Measurements from ENCODE around the gene SMNDC1.

SMNDC1 gene

DNA sequence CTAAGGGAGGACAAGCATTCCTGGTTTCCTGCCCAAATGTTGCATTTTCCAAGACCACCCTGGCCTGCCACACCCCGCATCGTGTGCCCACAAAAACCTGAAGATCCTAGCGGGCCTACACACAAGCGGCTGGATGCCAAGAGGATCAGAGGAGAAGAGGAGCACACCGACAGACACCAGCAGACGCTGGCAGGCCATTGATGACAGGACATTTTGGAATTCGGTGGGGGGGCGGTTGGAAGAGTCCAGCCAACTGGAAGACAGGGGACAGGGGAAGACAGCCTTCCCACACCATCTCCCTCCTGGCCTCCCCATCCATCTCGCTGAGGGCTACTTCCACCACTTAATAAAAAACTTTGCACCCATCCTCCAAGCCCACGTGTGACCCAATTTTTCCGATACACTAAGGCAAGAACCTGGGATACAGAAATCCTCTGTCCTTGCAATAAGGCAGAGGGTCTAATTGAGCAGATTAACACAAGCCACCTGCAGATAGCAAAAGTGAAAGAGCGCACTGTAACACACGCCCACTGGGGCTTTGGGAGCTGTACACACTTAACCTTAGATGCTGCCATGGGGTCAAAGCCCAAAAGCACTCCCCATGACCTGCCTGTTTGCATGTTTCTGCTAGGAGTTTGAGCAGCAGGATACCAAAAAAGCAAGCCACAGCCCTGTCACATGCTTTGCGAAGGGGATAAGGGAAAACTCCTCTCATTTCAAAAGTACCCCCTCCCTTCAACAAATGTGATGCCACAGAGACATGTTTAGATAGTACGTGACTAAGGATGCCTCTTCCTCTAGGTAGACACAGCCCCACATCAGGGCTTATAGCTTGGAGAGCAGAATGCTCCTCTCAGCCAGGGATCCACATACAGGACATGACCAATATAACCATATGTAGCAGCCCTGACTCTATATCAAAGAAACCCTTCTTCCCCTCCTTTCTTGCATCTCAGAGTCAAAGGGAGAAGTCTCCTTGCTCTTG, 13.4 kb upstream of the SMNDC1 start:
- TF ChIP-seq, protein P1, sequence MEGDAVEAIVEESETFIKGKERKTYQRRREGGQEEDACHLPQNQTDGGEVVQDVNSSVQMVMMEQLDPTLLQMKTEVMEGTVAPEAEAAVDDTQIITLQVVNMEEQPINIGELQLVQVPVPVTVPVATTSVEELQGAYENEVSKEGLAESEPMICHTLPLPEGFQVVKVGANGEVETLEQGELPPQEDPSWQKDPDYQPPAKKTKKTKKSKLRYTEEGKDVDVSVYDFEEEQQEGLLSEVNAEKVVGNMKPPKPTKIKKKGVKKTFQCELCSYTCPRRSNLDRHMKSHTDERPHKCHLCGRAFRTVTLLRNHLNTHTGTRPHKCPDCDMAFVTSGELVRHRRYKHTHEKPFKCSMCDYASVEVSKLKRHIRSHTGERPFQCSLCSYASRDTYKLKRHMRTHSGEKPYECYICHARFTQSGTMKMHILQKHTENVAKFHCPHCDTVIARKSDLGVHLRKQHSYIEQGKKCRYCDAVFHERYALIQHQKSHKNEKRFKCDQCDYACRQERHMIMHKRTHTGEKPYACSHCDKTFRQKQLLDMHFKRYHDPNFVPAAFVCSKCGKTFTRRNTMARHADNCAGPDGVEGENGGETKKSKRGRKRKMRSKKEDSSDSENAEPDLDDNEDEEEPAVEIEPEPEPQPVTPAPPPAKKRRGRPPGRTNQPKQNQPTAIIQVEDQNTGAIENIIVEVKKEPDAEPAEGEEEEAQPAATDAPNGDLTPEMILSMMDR (conservative IDR thresholded peaks at IDR 0.05; ENCODE audit: low read length) = no peak
- no peak for TF ChIP-seq EZH2phosphoT487 (IDR thresholded peaks at IDR 0.05; ENCODE audit: borderline replicate concordance)
- H2AFZ ChIP-seq (ENCODE audit: low read length) = no peak overlapping the region
- no peak overlapping the region for H3K4me3 ChIP-seq (ENCODE audit: low read length, poor library complexity, severe bottlenecking)

DNA sequence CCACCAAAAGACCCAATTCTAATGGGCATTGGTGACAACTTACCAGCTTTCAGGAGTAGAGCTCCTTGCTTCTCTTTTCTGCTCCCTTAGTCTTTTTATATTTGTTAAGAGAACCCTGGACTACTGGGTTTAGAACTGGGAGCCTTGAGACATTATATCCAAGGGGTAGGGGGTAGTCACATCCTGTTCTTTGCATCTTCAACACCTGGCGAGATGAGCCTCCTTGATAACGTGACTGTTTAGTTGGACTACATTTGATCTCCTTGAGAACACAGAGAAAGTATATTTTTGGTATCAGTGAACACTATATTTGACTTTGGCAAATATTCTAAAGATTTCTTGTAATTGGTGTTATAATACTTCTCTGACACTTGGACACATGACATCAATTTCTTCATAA, 9.0 kb upstream of the SMNDC1 start:
- H3K9ac ChIP-seq (ENCODE audit: low read depth, low read length, poor library complexity, severe bottlenecking) = no peak overlapping the region
- H3K27me3 ChIP-seq (ENCODE audit: insufficient read depth, low read length, poor library complexity, severe bottlenecking) = no peaks in the 10 kb centered on the region
- no peak overlapping the region for H3K4me3 ChIP-seq (ENCODE audit: low read length, poor library complexity, severe bottlenecking)
- no peaks in the 10 kb centered on the region for H3K79me2 ChIP-seq (ENCODE audit: insufficient read depth, low read length)
- H3F3A ChIP-seq (ENCODE audit: low read depth) = no peaks in the 10 kb centered on the region
- H4K20me1 ChIP-seq (ENCODE audit: insufficient read depth, low read length, poor library complexity, severe bottlenecking) = no peaks in the 10 kb centered on the region
- H2AFZ ChIP-seq (ENCODE audit: low read length) = no peak overlapping the region
- no peaks in the 10 kb centered on the region for H3K9me3 ChIP-seq (ENCODE audit: insufficient read depth, low read depth, low read length)
- TF ChIP-seq EZH2phosphoT487 (IDR thresholded peaks at IDR 0.05; ENCODE audit: borderline replicate concordance) = no peak
- TF ChIP-seq, protein P1 (conservative IDR thresholded peaks at IDR 0.05; ENCODE audit: low read length) = no peak
- H3K9me2 ChIP-seq (replicated peaks; ENCODE audit: low read depth, low read length) = no peaks in the 10 kb centered on the region
- H3K4me1 ChIP-seq (ENCODE audit: insufficient read depth, low read length, poor library complexity, severe bottlenecking) = peaks cover 10% of the 10 kb centered on the region
- H3K4me2 ChIP-seq (ENCODE audit: low read depth, low read length, poor library complexity, severe bottlenecking) = no peak overlapping the region
- no peaks in the 10 kb centered on the region for H3K36me3 ChIP-seq (ENCODE audit: insufficient read depth, low read length)

More for the DNA sequence above, 13.4 kb upstream of the SMNDC1 start:
- H3F3A ChIP-seq (ENCODE audit: low read depth) = no peaks in the 10 kb centered on the region
- no peaks in the 10 kb centered on the region for H3K9me3 ChIP-seq (ENCODE audit: insufficient read depth, low read depth, low read length)
- H3K4me2 ChIP-seq (ENCODE audit: low read depth, low read length, poor library complexity, severe bottlenecking) = no peak overlapping the region
- no peak overlapping the region for H3K9ac ChIP-seq (ENCODE audit: low read depth, low read length, poor library complexity, severe bottlenecking)
- no peaks in the 10 kb centered on the region for H4K20me1 ChIP-seq (ENCODE audit: insufficient read depth, low read length, poor library complexity, severe bottlenecking)
- peaks cover 8% of the 10 kb centered on the region for H3K27me3 ChIP-seq (ENCODE audit: insufficient read depth, low read length, poor library complexity, severe bottlenecking)
- no peaks in the 10 kb centered on the region for H3K79me2 ChIP-seq (ENCODE audit: insufficient read depth, low read length)
- H3K4me1 ChIP-seq (ENCODE audit: insufficient read depth, low read length, poor library complexity, severe bottlenecking) = no peaks in the 10 kb centered on the region
- no peaks in the 10 kb centered on the region for H3K36me3 ChIP-seq (ENCODE audit: insufficient read depth, low read length)
- no peaks in the 10 kb centered on the region for H3K9me2 ChIP-seq (replicated peaks; ENCODE audit: low read depth, low read length)

DNA sequence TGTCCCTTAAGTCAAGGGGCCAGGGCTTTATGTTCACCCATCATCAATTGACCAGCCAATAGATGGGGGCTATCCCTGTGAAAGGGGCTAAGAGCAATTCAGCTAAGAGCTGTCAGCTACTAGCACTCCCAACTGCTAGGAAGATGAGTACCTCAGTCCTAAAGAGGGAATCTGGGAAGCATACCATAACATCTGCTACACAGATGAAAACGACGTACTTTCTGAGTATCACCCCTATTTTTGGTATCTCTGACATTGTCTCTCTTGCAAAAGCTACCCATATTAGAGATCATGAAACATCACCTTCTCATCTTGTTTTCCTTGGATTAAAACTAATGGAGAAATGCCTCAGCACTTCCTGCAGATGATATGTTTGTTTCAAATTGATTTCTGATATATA, 7.5 kb upstream of the SMNDC1 start:
- Histone ChIP-seq H3K4me1 (ENCODE audit: insufficient read depth, low read length, poor library complexity, severe bottlenecking) (peaks cover 10% of the 10 kb centered on the region), H3K27me3 (ENCODE audit: insufficient read depth, low read length, poor library complexity, severe bottlenecking) (no peaks in the 10 kb centered on the region), H3F3A (ENCODE audit: low read depth) (no peaks in the 10 kb centered on the region), H3K79me2 (ENCODE audit: insufficient read depth, low read length) (no peaks in the 10 kb centered on the region), H3K36me3 (ENCODE audit: insufficient read depth, low read length) (no peaks in the 10 kb centered on the region), H2AFZ (ENCODE audit: low read length) (no peak overlapping the region), H3K4me2 (ENCODE audit: low read depth, low read length, poor library complexity, severe bottlenecking) (no peak overlapping the region), H3K4me3 (ENCODE audit: low read length, poor library complexity, severe bottlenecking) (no peak overlapping the region), H4K20me1 (ENCODE audit: insufficient read depth, low read length, poor library complexity, severe bottlenecking) (no peaks in the 10 kb centered on the region), H3K9me2 (replicated peaks; ENCODE audit: low read depth, low read length) (no peaks in the 10 kb centered on the region), H3K9me3 (ENCODE audit: insufficient read depth, low read depth, low read length) (no peaks in the 10 kb centered on the region), H3K9ac (ENCODE audit: low read depth, low read length, poor library complexity, severe bottlenecking) (no peak overlapping the region)
- TF ChIP-seq EZH2phosphoT487 (IDR thresholded peaks at IDR 0.05; ENCODE audit: borderline replicate concordance) = no peak
- TF ChIP-seq, protein P1 (conservative IDR thresholded peaks at IDR 0.05; ENCODE audit: low read length) = no peak

Data from Loucy (cell line).